Inflammatory macrophage (primary cell): ENCODE results near the gene TCEAL4.
"Not testable (repeated sequence)": the region's sequence is repeated elsewhere in the genome, so short reads cannot be mapped to it uniquely, and the experiment has no call there.

ENCODE experiments used
- DNase-seq, 2 donors: peaks; one replicate each; pipeline ENCODE4 v3.0.0-alpha.2; 2020 to 2022
- total RNA-seq, 18 experiments: gene quantifications; one replicate each; lab custom pipeline; 2026; ENCODE audit warnings: mixed read lengths in 6 of 18, inconsistent platforms in 2 of 18; lab: John Stamatoyannopoulos, UW

The TCEAL4 gene
- 6.0 to 36.8 (median 19.8) reads per million in 18 experiments for total RNA-seq

GRCh38 chrX:103585411-103586313 lies at the start of gene TCEAL4:
Gene TCEAL4 (plus strand): TSS chrX:103585515. CDS start chrX:103586676, 1,161 bp downstream.
- peak; percentile 4 to 24 for DNase-seq

DNA sequence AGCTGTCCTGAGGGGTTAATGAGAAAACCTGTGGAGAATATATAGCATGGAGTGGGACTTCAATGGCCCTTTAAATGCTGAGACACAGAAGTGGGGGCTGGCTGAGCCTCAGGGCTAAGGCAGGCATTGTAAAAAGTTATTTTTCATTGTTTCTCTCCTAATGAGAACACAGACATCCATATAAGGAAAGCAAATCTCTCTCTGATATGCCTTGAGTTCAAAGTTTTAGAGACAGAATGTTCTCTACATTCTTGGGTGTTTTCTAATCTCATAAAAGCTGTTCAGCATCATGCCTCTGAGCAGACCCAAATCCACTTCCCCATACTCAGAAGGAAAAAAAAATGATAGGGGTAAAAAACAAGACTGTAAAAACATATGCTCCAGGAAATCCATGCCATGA lies 49.2 kb upstream of the TCEAL4 start:
- DNase-seq = no peak

- no peak for DNase-seq
Measured at GRCh38 chrX:103536732-103537131, 48.6 kb upstream of the TCEAL4 start.

DNA sequence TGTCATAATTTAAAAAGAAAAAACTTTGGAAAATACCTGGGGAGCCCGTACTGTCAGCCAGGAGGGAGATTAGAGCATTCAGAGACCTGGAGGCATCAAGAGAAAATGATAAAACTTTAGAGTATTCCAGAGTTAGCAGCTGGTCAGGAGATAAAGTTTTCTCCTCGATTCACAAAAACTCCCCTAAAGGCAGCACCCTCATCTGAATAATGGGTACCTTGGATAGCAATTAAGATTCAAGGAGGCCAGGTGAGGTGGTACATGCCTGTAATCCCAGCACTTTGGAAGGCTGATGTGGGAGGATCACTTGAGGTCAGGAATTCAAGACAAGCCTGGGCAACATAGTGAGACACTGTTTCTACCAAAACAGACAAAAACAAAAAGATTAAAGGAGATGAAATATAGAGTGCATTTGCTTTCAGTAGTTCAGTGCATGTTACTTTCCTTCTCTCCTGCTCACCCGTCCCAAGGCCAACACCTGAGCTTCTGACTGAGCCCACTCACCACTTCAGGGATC lies 47.4 kb upstream of the TCEAL4 start:
- no peak for DNase-seq

DNA sequence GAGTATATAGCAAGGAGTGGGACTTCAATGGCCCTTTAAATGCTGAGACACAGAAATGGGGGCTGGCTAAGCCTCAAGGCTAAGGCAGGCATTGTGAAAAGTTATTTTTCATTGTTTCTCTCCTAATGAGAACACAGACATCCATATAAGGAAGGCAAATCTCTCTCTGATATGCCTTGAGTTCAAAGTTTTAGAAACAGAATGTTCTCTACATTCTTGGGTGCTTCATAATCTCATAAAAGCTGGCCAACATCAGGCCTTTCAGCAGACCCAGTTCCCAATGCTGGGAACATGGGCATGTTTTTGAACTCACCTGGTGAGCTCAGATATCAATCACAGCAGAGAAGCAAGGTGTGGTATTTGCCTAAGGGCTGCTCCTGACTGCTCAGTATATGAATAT lies 46.6 kb upstream of the TCEAL4 start:
- DNase-seq = no peak

DNA sequence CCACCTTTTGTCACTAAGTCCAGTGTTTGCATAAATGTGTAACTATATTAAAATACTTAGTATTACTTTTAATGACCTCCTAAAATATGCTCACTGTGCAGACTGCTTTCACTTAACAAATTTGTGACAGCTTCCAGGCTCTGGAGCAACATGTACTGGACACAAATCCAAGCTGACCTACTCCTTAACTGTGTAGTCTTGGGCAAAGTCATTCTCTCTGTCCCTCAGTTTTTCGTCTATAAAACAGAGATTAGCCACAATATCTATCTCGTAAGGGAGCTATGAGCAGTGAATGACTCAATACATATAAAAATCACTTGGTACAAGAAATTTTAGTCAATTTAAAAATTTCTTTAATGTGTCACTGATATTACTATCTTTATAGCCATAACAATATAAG lies 45.6 kb upstream of the TCEAL4 start:
- DNase-seq = no peak

- no peak for DNase-seq
Measured at GRCh38 chrX:103540145-103540544, 45.2 kb upstream of the TCEAL4 start.

- DNase-seq = no peak
Measured at GRCh38 chrX:103549916-103550315, 35.4 kb upstream of the TCEAL4 start.

DNA sequence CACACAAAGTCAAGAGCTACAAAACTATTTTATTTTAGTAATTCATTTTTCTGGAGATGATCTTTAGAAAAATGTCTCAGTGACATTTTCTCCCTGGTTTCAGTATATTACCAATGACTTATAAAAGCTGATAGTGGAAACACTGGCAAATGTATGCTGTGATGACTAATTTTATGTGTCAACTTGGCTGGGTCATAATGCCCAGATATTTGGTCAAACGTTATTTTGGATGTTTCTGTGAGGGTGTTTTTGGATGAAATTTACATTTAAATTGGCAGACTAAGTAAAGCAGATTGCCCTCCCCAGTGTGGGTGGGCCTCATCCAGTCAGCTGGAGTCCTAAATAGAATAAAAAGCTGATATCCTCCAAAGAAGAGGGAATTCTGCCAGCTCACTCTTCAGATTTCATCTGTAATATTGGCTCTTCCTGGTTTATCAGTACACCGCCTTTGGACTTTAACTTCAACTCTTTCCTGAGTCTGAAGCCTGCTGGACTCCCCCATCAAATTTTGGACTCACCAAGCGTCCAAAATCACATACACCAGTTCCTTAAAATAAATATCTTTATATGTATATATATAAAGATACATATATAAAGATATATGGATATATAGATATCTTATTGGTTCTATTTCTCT lies 34.8 kb upstream of the TCEAL4 start:
- no peak for DNase-seq

DNA sequence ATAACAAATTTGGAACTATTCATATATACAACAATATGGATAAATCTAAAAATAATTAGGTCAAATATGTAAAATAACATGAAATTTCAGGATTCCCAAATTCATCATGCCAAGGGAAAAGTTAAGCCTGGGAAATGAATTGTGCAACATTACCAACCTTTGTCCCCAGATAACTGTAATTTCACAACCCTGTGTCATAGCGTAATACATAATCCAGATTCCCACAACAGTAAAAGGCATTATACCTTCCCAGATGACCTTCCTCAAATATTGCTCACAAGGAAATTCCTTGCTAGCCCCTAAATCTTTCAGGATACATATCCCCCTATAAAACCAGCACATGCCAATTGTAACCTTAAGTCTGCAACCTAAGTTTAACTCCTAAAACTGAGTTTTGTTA lies 33.1 kb upstream of the TCEAL4 start:
- DNase-seq = no peak

DNA sequence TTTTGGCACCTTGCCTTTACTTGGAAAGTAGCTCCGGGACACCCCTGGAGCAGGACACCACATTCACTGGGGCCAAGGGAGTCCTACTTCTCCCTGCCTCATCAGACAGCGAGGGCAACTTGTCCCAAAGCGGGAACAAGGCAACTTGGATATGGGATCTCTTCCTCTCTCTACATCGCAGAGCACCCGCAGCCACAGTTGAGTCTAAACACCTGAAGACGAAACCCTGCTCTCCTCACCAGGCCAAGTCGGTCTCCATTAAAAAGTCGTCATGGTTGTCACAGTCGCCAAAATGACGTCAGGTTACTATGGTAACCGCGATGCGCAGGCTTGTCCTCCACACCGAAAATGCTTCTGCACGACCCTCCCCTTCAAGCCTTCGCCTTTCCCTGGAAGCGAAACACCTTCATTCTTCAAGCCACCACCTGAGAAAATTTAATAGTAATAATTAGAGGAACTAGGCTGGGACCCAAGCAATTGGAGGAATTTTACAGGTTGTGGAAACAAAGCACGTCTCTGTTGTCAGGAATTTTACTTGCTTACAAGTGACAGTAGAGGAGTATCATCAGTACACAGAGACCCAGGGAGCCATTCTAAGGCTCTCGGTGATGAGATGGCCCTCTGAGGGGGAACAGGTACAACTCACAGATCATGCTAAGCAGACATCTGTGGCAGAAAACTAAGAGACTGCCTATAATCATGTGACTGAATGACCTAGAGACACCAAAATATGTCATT lies 30.5 kb upstream of the TCEAL4 start:
- DNase-seq = peak; percentile 47 to 57

DNA sequence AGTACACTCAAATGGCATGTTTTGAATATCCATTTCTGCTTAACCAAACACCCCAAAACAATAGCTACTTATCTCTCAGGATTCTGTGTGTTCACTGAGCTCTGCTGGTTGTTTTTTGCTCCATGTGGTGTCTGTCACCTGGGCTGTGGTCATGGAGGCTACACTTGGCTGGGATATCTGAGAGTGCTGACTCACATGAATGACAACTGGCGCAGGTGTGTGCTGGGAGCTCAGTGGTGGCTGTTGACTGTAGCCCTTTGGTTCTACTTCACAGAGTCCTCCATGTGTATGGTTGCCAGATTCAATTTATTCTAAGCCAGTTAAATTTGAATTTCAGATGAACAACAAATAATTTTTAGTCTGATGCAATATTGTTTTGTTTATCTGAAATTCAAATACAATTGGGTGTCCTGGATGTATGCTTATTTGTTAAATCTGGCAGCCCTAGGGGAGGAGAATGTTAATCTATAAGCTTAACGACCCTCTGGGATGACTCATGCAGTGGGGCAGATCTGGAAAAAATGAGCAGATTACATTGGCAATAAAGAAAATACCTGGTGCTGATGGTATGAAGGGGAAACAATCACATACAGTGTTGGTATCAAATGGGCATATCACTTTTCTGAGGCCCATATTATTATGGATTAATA lies 28.2 kb upstream of the TCEAL4 start:
- DNase-seq = no peak

- DNase-seq = no peak
Measured at GRCh38 chrX:103560256-103560655, 25.1 kb upstream of the TCEAL4 start.

DNA sequence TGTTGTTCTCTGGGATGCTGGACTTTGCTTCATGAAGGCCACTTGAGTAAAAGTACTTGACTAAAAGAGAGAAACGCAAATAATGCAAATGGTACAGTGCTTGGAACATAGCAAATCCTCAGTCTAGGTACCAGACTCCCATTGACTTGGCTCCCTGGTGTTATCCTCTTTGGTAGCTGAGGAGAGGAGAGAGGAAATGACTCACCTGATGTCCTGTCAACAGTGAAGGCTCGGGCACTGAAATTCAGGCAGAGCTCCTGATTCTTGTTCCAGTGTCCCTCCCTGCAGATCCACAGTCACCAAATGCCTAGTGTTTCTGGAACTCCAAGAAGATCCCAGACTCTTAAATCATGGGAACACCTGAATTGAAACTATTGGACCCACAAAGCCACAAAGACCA lies 22.5 kb upstream of the TCEAL4 start:
- no peak for DNase-seq

DNA sequence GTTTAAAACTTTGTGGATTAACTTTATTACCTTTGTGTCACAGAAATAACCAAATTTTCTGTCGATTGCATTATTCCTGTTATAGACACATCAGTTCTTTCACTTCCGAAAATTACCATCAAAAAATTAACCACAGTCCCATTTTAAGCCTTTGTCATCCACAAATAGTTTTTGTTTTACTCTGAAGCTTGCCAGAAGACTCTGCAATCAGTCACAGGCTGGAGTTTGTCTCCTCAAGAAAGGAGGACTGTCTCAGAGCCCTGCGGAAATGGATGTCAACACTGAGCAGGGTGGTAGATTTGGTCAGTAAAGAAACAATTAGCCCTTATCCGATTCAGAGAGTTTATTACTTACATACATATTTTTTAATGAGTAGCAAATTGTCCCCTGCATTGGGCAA lies 20.1 kb upstream of the TCEAL4 start:
- DNase-seq = no peak

DNA sequence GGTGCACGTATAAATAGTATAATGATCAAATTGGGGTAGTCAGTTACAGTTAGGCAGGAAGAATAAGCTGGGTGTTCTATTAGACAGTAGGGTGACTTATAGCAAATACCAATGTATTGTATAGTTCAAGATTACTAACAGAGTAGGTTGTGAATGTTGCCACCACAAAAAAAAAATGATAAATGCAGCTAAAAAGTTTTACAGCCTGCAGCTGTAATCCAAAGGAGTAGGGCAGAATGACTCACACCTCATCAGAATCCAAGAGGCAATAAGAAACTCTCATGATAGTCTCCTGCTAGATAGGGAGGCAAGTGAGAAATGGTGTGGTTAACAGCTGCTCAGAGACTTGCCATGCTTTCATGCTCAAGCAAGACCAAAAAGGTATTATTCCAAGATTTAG lies 19.6 kb upstream of the TCEAL4 start:
- no peak for DNase-seq

DNA sequence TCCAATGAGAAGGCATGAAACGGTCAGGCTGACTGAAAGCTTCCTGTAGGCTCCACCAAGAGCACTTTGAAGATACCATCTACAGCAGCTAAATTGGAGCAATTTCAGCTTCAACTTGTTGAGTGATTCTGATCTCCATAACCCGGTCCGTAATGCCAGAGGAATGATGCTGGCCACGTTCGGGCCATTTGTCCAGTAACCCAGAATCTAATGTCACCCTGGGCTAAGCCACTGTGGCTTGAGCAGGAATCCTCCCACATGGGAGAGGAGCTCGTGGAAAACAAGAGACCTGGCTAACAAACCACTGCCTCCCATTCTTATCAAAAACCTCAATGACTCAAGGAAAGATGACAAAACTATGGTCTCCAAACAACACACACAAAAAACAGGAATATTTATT lies 14.2 kb upstream of the TCEAL4 start:
- DNase-seq = no peak

DNA sequence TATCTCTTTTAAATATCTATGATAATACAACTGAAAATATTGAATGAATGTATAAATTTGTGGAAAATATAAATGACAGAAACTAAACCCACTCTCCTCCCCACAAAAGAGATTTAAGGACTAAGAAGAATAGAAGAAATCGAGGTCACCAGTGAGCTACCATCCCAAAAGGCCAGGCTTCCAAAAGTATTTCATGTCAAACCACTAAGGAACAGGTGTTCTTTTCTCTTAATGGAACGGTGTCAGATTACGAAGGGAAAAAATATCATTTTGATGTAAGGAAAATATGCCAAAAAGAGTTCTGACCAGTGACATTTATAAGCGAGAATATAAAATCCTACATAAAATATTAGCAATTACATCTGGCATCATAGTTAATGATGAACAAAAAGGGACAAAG lies 13.6 kb upstream of the TCEAL4 start:
- no peak for DNase-seq

DNA sequence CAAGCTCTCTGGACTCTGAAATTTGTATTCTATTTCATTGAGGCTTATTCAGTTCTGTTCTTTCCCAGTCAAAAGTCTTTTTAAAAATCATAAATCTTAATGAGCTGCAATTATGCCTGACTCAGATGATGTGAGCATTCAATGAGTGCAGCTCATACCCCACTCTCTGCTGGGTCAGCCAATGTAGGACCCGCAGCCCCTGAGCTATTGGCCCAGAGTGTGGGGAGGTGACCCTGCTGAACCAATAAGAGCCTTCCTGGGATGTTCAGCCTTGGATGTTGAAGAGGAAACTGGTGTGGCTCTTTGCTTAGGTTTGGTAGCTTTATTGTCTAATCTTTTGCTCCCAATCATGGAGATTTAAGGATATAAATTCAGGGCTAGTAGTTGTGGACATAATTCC lies 12.1 kb upstream of the TCEAL4 start:
- DNase-seq = no peak

- DNase-seq = no peak
Measured at GRCh38 chrX:103584596-103584995, 719 bp upstream of the TCEAL4 start.

GRCh38 chrX:103586314-103586646 lies 965 bp downstream of the TCEAL4 start:
- DNase-seq = no peak

- DNase-seq = no peak
Measured at GRCh38 chrX:103586659-103587058, 1.3 kb downstream of the TCEAL4 start.

DNA sequence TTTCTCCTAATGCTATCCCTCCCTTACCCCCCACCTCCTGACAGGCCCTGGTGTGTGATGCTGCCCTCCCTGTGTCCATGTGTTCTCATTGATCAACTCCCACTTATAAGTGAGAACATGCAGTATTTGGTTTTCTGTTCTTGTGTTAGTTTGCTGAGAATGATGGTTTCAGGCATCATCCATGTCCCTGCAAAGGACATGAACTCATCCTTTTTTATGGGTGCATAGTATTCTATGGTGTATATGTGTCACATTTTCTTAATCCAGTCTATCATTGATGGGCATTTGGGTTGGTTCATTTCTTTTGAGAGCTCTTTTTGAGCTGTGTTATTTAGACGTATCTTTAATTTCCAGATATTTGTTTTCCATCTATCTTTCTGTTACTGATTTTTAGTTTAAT lies 7.0 kb downstream of the TCEAL4 start:
- not testable (repeated sequence) for DNase-seq
